Left lung (tissue), 8 donors: ENCODE measurements around the gene ZNF320. TPM values are rescaled to one million over a fixed set of nuclear protein-coding genes. Genes with fewer than 3 reads are reported as not detected.

Experiments
- polyA plus RNA-seq, 6 donors: library from polyadenylated mRNA; unstranded; fragments of 120-200 nt; gene quantifications; one replicate each; pipeline ENCODE4 v1.2.1, GENCODE V29; 2013; ENCODE audit not compliant: insufficient read length in 6 of 6
- total RNA-seq, 2 donors: library from RNA; stranded (reverse); fragmentation: NEBNext Ultra II Directional; extraction: Animal tissue kit (Norgen Biotek cat#: 25700); gene quantifications; one replicate each; pipeline ENCODE4 v1.2.1, GENCODE V29; 2021
- donor health status: DM: no; HTN: yes; CAD: no.
- donor health status: DM: no; HTN: no; CAD: no.

ZNF320 gene
- total and polyA plus RNA-seq, 8 donors, result 7.6 to 39.9 (median 33.5) TPM

Other genes with a start within 250 kb of the ZNF320 start
- gene ZNF611, start 162.6 kb downstream of the ZNF320 start, total RNA-seq, result 10 to 100 TPM; 24.6 to 26.6 TPM
- 10 to 100 TPM; 14.1 to 18.5 (median 15.6) TPM for gene ZNF611, start 162.6 kb downstream of the ZNF320 start, polyA plus RNA-seq
- gene ZNF600, start 110.8 kb downstream of the ZNF320 start, total RNA-seq, result 10 to 100 TPM in 1 of 2 donors, 1 to 10 TPM in 1; 8.3 to 12.5 TPM
- 10 to 100 TPM in 2 of 6 donors, 1 to 10 TPM in 4; 6.3 to 14.2 (median 8.1) TPM for gene ZNF600, start 110.8 kb downstream of the ZNF320 start, polyA plus RNA-seq
- 10 to 100 TPM; 18.8 to 24.4 TPM for gene ZNF28, start 76.0 kb downstream of the ZNF320 start, total RNA-seq
- 10 to 100 TPM; 14.1 to 18.7 (median 16.6) TPM for gene ZNF28, start 76.0 kb downstream of the ZNF320 start, polyA plus RNA-seq
- 10 to 100 TPM; 17.4 to 20.9 TPM for gene ZNF468, start 40.0 kb downstream of the ZNF320 start, total RNA-seq
- 10 to 100 TPM; 32.5 to 40.0 (median 35.4) TPM for gene ZNF468, start 40.0 kb downstream of the ZNF320 start, polyA plus RNA-seq
- 1 to 10 TPM; 5.7 to 8.0 TPM for gene ZNF888, start 25.8 kb upstream of the ZNF320 start, total RNA-seq
- gene ZNF888, start 25.8 kb upstream of the ZNF320 start, polyA plus RNA-seq, result 10 to 100 TPM; 11.3 to 17.2 (median 13.6) TPM
- 10 to 100 TPM; 10.9 to 12.2 TPM for gene ZNF816, start 65.2 kb upstream of the ZNF320 start, total RNA-seq
- 10 to 100 TPM; 16.9 to 23.3 (median 18.4) TPM for gene ZNF816, start 65.2 kb upstream of the ZNF320 start, polyA plus RNA-seq
- gene ERVV-1, start 116.3 kb upstream of the ZNF320 start, total RNA-seq, result not detected
- gene ERVV-1, start 116.3 kb upstream of the ZNF320 start, polyA plus RNA-seq, result under 1 TPM in 4 of 6 donors, not detected in 2; 0.06 to 0.11 (median 0.06) TPM
- gene ERVV-2, start 147.1 kb upstream of the ZNF320 start, total RNA-seq, result not detected
- not detected for gene ERVV-2, start 147.1 kb upstream of the ZNF320 start, polyA plus RNA-seq
- gene ZNF160, start 205.8 kb upstream of the ZNF320 start, total RNA-seq, result 10 to 100 TPM; 23.2 to 25.4 TPM
- 10 to 100 TPM; 43.1 to 78.0 (median 63.8) TPM for gene ZNF160, start 205.8 kb upstream of the ZNF320 start, polyA plus RNA-seq
- gene ZNF415, start 235.3 kb upstream of the ZNF320 start, total RNA-seq, result 1 to 10 TPM; 7.2 to 8.4 TPM
- 10 to 100 TPM; 18.0 to 24.8 (median 24.0) TPM for gene ZNF415, start 235.3 kb upstream of the ZNF320 start, polyA plus RNA-seq